Testis (tissue), 2 donors: Measurements from ENCODE around the gene C11orf68.

ENCODE experiments used
- CTCF ChIP-seq, 3 experiments: fragments of 450-650 bp in 2 of 3; fragments of 200-600 bp in 1 of 3; sonication (generic) in 1 of 3; IDR thresholded peaks; one replicate each; pipeline ENCODE4 v1.5.1; 2016 to 2019; ENCODE audit warnings: antibody characterized with exemption in 3 of 3, mild to moderate bottlenecking in 2 of 3, moderate library complexity in 1 of 3
- POLR2A ChIP-seq: fragments of 450-650 bp; IDR thresholded peaks from one replicate; pipeline ENCODE4 v1.6.1; 2017; ENCODE audit warnings: antibody characterized with exemption, mild to moderate bottlenecking, moderate library complexity

GRCh38 chr11:65872586-65873317, 46.1 kb downstream of the C11orf68 start, which contains the start of gene EFEMP2:
- TF ChIP-seq CTCF (IDR thresholded peaks at IDR 0.05): no peak
- TF ChIP-seq POLR2A: no peak
